HG02981 (cell line): Measurements from ENCODE around the gene SSTR5.

Experiments used
- ATAC-seq: cut with Tn5 transposase; IDR thresholded peaks from one replicate; pipeline ENCODE4 v1.9.1; 2021; ENCODE audit warnings: mild to moderate bottlenecking, moderate library complexity; ENCODE audit not compliant: unreplicated experiment

The SSTR5 gene

GRCh38 chr16:1101133-1101532 is 28.6 kb downstream of the SSTR5 start:
- no peak for ATAC-seq

- no peak for ATAC-seq
These were observed 29.2 kb downstream of the SSTR5 start for GRCh38 chr16:1101573-1102332.

GRCh38 chr16:1102333-1102700 is 29.8 kb downstream of the SSTR5 start:
- ATAC-seq: no peak

DNA sequence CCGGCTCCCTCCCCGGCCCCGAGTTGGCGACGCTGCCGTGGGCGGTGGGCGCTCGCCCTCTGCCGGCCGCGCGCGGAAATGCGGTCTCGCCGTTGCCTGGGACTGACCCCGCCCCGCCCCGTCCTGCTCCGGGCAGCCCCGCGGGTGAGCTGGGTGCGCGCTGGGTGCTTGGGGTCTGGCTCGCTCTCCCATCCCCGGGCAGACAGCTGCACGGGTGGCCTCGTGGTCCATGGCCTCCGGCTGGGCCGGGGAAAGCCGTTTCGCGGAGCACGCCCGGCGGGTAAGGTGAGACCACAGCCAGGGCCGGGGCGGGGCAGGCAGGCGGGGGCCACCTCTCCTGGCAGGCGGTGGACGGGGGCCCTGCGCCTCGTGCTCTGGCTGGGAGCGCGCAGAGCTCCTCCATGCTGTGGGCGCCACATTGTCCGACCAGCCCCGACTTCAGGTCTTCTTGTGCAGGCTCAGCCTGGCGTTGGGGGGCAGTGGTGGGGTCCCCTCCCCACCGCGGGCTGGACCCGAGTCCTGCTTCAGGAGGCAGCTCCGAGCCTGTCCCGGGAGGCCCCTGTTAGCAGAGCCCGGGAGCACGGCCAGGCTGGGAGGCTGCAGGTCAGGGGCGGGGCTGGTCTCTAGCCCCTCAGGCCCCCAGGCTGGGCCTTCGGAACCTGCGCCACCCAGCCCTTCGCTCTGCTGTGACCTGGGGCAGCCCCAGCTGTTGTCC is 30.5 kb downstream of the SSTR5 start:
- no peak for ATAC-seq

GRCh38 chr16:1103636-1103980 is 31.1 kb downstream of the SSTR5 start:
- no peak for ATAC-seq

- ATAC-seq: no peak
These were observed 33.5 kb downstream of the SSTR5 start for GRCh38 chr16:1105888-1106620.

- no peak for ATAC-seq
These were observed 34.1 kb downstream of the SSTR5 start for GRCh38 chr16:1106659-1107058.

- no peak for ATAC-seq
These were observed 34.6 kb downstream of the SSTR5 start for GRCh38 chr16:1107141-1107540.

- ATAC-seq: no peak
These were observed 35.2 kb downstream of the SSTR5 start for GRCh38 chr16:1107731-1108130.

DNA sequence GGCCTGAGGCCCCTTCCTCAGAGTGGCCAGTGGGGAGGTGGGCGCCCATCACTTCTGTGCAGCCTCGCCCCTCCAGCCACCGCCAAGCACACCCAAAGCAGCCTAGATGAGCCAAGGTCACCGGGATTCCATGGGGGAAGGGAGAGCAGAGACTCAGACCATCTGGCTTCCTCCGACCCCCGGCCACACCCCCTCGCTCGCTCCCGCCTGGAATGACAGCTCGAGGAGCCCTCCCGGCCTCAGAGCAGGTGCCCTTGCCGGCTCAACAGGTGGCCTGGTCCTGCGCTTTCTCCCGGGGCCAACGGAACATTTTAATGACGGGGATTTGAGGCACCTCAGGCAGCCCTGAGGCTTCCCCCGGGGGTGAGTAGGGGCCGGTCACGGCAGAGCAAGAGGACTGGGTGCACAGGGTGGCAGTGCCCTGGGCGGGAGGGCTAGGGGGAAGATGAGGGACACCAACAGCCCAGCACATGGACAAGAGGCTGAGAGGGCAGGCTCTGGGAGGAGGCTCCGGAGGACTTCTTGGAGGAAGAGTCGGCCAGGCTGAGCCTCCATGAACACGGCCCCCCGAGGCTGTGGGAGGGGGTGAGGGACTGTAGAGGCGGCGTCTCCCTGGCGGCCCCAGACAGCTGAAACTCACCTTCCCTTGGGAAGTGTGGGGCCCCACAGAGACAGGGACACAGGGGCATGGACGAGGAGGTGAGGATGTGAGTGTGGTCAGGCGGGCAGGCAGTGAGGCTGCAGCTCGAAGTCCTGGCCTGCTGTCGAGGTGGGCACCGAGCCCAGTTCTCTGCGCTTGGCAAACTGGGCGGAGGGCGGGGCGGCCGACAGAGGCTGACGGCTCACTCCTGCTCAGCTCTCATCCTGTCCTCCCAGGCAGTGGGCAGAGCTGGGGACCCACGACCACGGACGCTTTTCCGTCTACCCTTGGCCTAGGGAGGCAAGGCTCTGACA is 36.0 kb downstream of the SSTR5 start:
- ATAC-seq: no peak

- no peak for ATAC-seq
These were observed 37.1 kb downstream of the SSTR5 start for GRCh38 chr16:1109648-1110047.

GRCh38 chr16:1112506-1113184 is 40.1 kb downstream of the SSTR5 start:
- no peak for ATAC-seq

DNA sequence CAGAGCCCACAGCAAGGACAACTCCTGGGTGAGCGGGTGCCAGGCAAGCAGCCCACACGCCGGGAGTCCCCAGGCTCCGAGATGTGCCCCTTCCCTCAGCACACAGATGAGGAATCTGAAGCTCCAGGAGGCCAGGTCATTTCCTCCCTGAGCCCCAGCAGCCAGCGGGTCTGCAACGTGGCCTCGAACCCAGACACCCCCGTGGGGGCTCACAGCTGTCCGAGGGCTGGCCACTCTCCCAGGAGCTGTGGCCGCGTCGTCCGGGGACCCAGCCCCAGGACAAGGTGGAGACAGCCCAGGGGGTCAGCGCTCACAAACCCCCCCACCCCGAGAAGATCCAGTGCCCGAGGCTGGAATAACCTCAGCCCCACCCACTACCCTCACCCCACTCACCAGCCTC is 40.9 kb downstream of the SSTR5 start:
- ATAC-seq: no peak

DNA sequence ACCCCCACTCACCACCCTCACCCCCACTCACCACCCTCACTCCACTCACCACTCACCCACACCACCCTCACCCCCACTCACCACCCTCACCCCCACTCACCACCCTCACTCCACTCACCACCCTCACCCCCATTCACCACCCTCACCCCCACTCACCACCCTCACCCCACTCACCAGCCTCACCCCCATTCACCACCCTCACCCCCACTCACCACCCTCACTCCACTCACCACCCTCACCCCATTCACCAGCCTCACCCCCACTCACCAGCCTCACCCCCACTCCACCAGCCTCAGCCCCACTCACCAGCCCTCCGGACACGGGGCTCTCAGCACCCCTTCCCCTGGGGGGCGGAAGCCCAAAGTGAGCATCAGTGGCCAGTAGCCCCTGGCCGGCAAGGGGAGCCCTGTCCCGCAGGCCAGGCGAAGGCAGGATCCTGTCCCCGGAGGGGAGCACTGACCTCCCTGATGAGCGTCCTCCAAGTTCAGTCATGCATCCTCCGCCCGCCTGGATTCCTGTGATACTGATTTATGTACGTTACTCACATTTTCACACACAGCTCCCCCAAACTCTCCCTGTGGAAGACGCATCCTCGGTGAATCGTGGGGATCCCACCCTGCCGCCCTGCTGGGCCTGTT is 41.5 kb downstream of the SSTR5 start:
- no peak for ATAC-seq

DNA sequence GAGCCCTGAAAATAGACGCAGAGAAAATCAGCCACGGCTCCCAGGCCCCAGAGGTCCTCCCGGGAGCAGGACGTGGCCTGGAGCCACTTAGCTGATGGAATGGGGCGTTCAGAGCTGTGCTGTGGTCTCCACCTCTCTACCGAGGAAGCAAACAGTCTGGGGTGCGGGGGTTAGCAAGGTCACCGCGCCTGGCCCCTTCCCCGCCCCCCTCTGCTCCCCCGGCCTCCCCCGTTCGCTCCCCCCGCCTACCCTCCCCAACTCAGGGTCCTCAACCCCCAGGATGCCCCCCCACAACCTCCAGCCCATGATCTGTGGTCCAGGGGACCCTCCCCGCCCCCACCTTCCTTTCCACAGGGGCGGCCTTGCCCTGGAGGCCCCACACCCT is 44.1 kb downstream of the SSTR5 start:
- no peak for ATAC-seq

DNA sequence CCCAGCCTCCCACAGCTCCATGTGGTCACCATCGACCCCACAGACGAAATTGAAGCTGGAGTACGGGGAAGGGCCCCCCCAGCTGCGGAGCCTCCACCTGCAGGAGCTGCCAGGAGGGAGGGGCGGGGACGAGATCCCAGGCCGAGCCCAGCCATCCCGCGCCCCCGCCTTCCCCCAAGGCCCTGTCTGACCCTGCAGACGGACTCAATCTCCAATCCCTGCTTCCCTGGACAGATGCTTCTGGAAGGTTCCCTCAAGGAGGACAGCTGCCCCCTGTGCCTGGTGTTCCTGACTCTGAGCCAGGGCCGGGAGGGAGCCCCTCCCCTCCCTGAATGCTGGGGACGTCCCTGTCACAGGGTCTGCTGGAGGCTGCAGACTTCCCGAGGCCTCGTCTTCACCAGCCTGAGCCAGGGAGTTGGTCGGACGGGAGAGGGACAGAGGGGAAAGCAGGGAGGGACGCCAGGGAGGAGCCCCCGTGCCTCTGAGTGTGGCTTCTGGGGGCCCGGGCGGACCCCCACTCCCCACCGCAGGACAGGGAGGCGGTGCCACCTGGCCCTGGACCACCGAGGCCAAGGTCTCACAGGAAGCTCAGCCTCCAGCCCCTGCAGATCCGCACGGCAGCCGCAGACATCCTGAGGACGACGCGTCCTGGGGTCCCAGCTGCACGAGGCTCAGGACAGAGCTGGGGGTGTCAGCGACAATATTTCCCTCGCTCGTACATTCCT is 44.8 kb downstream of the SSTR5 start:
- no peak for ATAC-seq

DNA sequence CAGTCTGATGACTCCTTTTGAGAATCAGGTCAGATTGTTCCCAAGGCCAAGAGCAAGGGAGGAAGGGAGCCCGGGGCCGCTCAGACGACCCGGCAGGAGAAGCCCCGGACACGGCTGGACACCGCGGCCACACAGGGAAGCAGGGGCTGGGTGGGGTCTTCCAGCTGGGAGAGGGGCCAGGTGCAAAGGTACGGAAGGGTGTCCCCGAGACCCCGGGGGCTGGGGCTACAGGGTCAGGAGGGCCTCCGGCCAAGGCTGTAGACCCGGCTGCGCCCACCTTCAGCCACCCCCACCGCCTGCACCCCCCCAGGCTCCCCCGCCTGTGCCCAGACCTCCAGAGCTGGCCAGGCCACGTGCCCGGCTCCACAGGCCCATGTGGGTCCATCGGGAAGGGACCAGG is 45.4 kb downstream of the SSTR5 start:
- ATAC-seq: no peak

DNA sequence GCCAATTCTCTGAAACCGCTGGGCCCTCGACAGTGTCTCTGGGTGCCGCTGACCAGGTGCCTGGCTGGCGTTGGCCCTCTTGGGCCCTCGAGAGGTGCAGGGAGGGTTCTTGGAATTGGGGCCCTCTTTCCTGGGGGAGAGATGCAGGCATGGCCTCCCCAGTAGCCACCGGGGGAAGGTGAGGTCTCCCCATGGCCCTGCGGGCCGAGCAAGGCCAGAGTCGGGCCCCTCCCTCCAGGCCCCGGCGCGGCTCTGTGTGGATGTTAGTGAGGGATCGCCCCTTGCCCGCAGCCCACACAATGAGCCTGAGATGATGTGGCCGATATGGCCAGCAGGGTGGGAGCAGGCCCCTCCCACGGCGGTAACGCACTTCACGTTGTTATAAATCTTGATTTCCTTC is 46.6 kb downstream of the SSTR5 start:
- no peak for ATAC-seq
